GM21786 (cell line): ENCODE measurements around the gene RGP1.

Experiments used
- ATAC-seq: cut with Tn5 transposase; IDR thresholded peaks from one replicate; pipeline ENCODE4 v1.9.1; 2021; ENCODE audit not compliant: unreplicated experiment

Gene RGP1

GRCh38 chr9:35740243-35740642 is 8.8 kb upstream of the RGP1 start:
- no peak for ATAC-seq

GRCh38 chr9:35741740-35742139 is 7.3 kb upstream of the RGP1 start:
- ATAC-seq, result no peak

GRCh38 chr9:35743452-35743851 is 5.6 kb upstream of the RGP1 start:
- ATAC-seq, result no peak

- no peak for ATAC-seq
These were observed 5.1 kb upstream of the RGP1 start for GRCh38 chr9:35743880-35744518.

- no peak for ATAC-seq
These were observed 3.5 kb upstream of the RGP1 start for GRCh38 chr9:35745569-35745968.

- ATAC-seq, result no peak
These were observed 2.5 kb upstream of the RGP1 start for GRCh38 chr9:35746583-35746982.

- no peak for ATAC-seq
These were observed 737 bp upstream of the RGP1 start for GRCh38 chr9:35748242-35748857.

GRCh38 chr9:35749515-35750255 is 598 bp downstream of the RGP1 start:
- peak; percentile 39 for ATAC-seq

- no peak for ATAC-seq
These were observed 1.1 kb downstream of the RGP1 start for GRCh38 chr9:35750256-35750531.

- ATAC-seq, result no peak
These were observed 4.4 kb downstream of the RGP1 start for GRCh38 chr9:35753466-35753865.

- ATAC-seq, result no peak
These were observed 5.2 kb downstream of the RGP1 start, which contains the start of gene MSMP for GRCh38 chr9:35754264-35754663. TSS of gene MSMP (minus strand) at chr9:35754276. CDS start at chr9:35754129, 147 bp downstream.

GRCh38 chr9:35755071-35755470 is 6.0 kb downstream of the RGP1 start:
- no peak for ATAC-seq

- peak; percentile 53 for ATAC-seq
These were observed 7.5 kb downstream of the RGP1 start for GRCh38 chr9:35756275-35757225.

GRCh38 chr9:35757226-35757891 is 8.3 kb downstream of the RGP1 start:
- peak; percentile 37 for ATAC-seq

GRCh38 chr9:35757892-35758275 is 8.8 kb downstream of the RGP1 start:
- ATAC-seq, result no peak

- no peak for ATAC-seq
These were observed 9.5 kb downstream of the RGP1 start for GRCh38 chr9:35758475-35759050.

GRCh38 chr9:35759795-35760194 is 10.7 kb downstream of the RGP1 start:
- ATAC-seq, result no peak

GRCh38 chr9:35760651-35761050 is 11.6 kb downstream of the RGP1 start:
- no peak for ATAC-seq

GRCh38 chr9:35763181-35763580 is 14.1 kb downstream of the RGP1 start:
- no peak for ATAC-seq

- ATAC-seq, result no peak
These were observed 14.7 kb downstream of the RGP1 start for GRCh38 chr9:35763803-35764202.
